ENCODE results near the gene METTL16. TPM values are rescaled to one million over a fixed set of nuclear protein-coding genes. Genes with fewer than 3 reads are reported as not detected.
A peak's percentile ranks its signal among the peaks of the same experiment; 100 is the strongest.

The METTL16 gene
- total and polyA plus RNA-seq, 2 of the 8 experiments (the other 6 are each of a cell fraction or from before 2014, with no cell fraction given), result 22.8 to 59.4 TPM

DNA sequence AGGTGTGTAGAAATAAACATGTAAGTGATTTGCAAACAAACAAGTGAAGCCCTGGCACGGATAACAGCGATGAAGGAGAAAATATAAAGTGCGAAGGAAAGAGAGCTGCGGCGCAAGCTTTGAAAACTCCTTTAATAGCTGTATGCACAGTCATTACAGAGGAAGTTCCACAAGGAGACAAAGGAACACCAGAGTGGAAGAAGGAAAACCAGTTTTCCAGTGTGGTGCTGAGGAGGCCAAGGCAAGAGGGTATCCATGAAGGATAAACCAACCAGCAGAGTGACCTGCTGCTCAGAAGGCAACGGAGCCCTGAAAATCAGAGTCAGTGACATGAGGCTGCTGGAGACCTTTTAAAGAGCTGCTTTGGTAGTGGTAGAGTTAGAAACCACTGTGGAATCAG, 24.4 kb downstream of the METTL16 start:
- Histone ChIP-seq H3K14ac (ENCODE audit: insufficient read length) (no peak overlapping the region), H2AFZ (ENCODE audit: low read length) (no peak overlapping the region), H3K18ac (ENCODE audit: extremely low read depth, low read length) (no peak overlapping the region), H3K79me2 (ENCODE audit: control insufficient read depth in 1 of 2, insufficient read depth in 2 of 2, low read length in 2 of 2) (peaks cover 0 to 79% of the 10 kb centered on the region in 2 experiments; a peak in 3 of 4 replicates), H3K56ac (replicated peaks; ENCODE audit: insufficient read length, low read depth, low read length) (no peak overlapping the region), H2BK5ac (ENCODE audit: low read depth, low read length) (no peak overlapping the region), H3K79me1 (ENCODE audit: low read depth, low read length) (peaks cover 6% of the 10 kb centered on the region; the same call in 1 of the 2 replicates), H3K23me2 (ENCODE audit: low read depth, low read length) (no peaks in the 10 kb centered on the region), H4K5ac (ENCODE audit: insufficient read length, low read depth, low read length) (no peak overlapping the region), H2BK15ac (ENCODE audit: low read length) (no peak overlapping the region), H3K4me2 (ENCODE audit: insufficient read depth in 1 of 2, low read depth in 2 of 2, low read length in 2 of 2) (no peak overlapping the region), H3K9ac (replicated peaks in 1 of 4; ENCODE audit: extremely low read depth in 1 of 4, low read depth in 3 of 4, low read length in 3 of 4) (no peak overlapping the region; a peak in 1 of 7 replicates), H3K4ac (replicated peaks; ENCODE audit: insufficient read length, low read depth, low read length) (no peak overlapping the region), H4K8ac (ENCODE audit: extremely low read depth, insufficient read depth, low read length) (no peak overlapping the region), H2AK5ac (ENCODE audit: low read depth, low read length) (peak overlapping the region; percentile 27; the same call in 1 of the 2 replicates), H2BK20ac (ENCODE audit: low read length) (no peak overlapping the region), H3K4me1 (replicated peaks in 1 of 4; ENCODE audit: control insufficient read depth in 3 of 4, insufficient read depth in 4 of 4, low read length in 3 of 4) (peaks cover 3 to 11% (median 6%) of the 10 kb centered on the region in 4 experiments), H3K36me3 (ENCODE audit: control insufficient read depth in 2 of 4, insufficient read depth in 4 of 4, low read length in 3 of 4) (peaks cover 0 to 2% (median 0%) of the 10 kb centered on the region in 4 experiments; a peak in 1 of 8 replicates), H4K20me1 (replicated peaks in 1 of 2; ENCODE audit: control insufficient read depth in 1 of 2, insufficient read depth in 2 of 2, low read length in 2 of 2) (peaks cover 0 to 4% of the 10 kb centered on the region in 2 experiments), H2BK12ac (ENCODE audit: low read depth, low read length) (no peak overlapping the region), H4K91ac (replicated peaks; ENCODE audit: insufficient read length, low read length) (no peak overlapping the region), H3K27ac (ENCODE audit: low read depth, low read length) (no peak overlapping the region), H3K23ac (ENCODE audit: insufficient read length) (no peak overlapping the region), H3K9me3 (ENCODE audit: insufficient read depth in 2 of 2, low read depth in 1 of 2, low read length in 1 of 2) (no peaks in the 10 kb centered on the region), H3K4me3 (ENCODE audit: extremely low read depth in 1 of 4, insufficient read depth in 2 of 4, low read depth in 3 of 4, low read length in 4 of 4) (no peak overlapping the region), H3K27me3 (replicated peaks in 1 of 4; ENCODE audit: control insufficient read depth in 3 of 4, extremely low read depth in 1 of 4, insufficient read depth in 3 of 4, low read length in 3 of 4) (no peaks in the 10 kb centered on the region), H2BK120ac (replicated peaks; ENCODE audit: low read depth, low read length) (no peak overlapping the region)
- POLR2A ChIA-PET (ENCODE audit: partially characterized antibody), result interaction anchor here (0.7 to 3.1 kb wide), 3 partner anchors 17 to 166 kb away, joined by 3 to 12 read pairs (median 3); partner anchors contain the start of gene METTL16
- FAIRE-seq, result no peak
- no peak for DNase-seq (ENCODE audit: low read depth in 1 of 2, low spot score in 2 of 2)
- TF ChIP-seq SUZ12 (IDR thresholded peaks at IDR 0.05; ENCODE audit: low read length), result no peak
- WGBS, 2 experiments (ENCODE audit: extremely low coverage in 1 of 2, insufficient coverage in 1 of 2, insufficient read length in 1 of 2, insufficient replicate concordance in 2 of 2, low coverage in 1 of 2, low lambda C conversion rate in 2 of 2, missing lambda C conversion rate in 1 of 2), result 81% methylated on average over 6 of the region's 6 CpGs; no CpG with 5 or more reads in 1 of the 2 experiments
- CTCF ChIA-PET (ENCODE audit: partially characterized antibody), result interaction anchor here (0.9 kb wide), 1 partner anchor 167 kb away, joined by 3 read pairs; no protein-coding TSS in a partner anchor
